ENCODE results near the gene CLEC18C. TPM values are rescaled to one million over a fixed set of nuclear protein-coding genes. Genes with fewer than 3 reads are reported as not detected.
"Not testable (repeated sequence)": the region's sequence is repeated elsewhere in the genome, so short reads cannot be mapped to it uniquely, and the experiment has no call there.

CLEC18C gene
- polyA plus RNA-seq, 1 experiment: 0.05 TPM

DNA sequence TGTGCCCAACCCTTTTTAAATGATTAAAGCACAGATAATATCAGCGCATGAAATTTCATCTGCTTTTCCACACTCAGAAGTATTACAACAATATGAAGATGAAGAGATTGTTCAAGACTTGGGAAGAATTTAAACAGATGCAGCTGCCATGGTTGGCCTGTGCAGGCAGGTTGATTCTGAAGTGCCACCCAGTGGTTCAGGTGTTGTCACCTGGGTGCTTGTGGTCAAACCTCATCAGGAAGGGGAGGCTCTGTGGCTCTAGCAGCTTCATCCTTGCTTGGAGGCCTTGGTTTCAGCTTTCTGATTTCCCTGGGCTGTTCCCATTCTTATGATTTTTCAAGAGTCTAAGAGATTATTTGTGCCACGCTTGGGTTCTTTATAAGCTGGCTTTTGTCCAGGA, 22.2 kb upstream of the CLEC18C start:
- POLR2A ChIA-PET: no interaction called here

DNA sequence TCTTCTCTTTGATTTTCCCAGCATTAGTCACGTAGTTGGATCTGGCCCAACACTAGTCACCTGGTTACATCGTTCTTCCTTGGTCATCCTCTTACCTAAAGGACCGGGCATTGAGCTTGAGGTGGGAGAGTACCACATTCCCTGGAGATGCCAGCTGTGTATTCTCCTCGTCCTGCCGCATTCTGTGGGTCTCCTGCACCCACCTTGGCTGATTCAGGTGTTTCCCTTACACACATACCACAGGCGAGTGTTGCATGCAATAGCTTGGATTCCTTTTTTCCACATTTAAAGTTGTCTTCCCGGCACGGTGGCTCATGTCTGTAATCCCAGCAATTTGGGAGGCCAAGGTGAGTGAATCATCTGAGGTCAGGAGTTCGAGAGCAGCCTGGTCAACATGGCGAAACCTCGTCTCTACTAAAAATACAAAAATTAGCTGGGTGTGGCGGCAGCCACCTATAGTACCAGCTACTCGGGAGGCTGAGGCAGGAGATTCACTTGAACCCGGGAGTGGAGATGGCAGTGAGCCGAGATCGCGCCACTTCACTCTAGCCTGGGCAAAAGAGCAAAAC, 21.6 kb upstream of the CLEC18C start:
- H3K36me3 ChIP-seq (ENCODE audit: control insufficient read depth, insufficient read depth, low read length): peaks cover 24% of the 10 kb centered on the region
- no peak overlapping the region for H3K4me3 ChIP-seq (ENCODE audit: low read depth, low read length)
- DNase-seq (ENCODE audit: low read depth): no peak
- ChIA-PET POLR2A (no interaction called here), CTCF (interaction anchor here (0.8 to 1.4 kb wide), 3 partner anchors 10 to 61 kb away, joined by 3 to 5 read pairs (median 3); no protein-coding TSS in a partner anchor)
- TF ChIP-seq, protein P1, sequence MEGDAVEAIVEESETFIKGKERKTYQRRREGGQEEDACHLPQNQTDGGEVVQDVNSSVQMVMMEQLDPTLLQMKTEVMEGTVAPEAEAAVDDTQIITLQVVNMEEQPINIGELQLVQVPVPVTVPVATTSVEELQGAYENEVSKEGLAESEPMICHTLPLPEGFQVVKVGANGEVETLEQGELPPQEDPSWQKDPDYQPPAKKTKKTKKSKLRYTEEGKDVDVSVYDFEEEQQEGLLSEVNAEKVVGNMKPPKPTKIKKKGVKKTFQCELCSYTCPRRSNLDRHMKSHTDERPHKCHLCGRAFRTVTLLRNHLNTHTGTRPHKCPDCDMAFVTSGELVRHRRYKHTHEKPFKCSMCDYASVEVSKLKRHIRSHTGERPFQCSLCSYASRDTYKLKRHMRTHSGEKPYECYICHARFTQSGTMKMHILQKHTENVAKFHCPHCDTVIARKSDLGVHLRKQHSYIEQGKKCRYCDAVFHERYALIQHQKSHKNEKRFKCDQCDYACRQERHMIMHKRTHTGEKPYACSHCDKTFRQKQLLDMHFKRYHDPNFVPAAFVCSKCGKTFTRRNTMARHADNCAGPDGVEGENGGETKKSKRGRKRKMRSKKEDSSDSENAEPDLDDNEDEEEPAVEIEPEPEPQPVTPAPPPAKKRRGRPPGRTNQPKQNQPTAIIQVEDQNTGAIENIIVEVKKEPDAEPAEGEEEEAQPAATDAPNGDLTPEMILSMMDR (IDR thresholded peaks at IDR 0.05; ENCODE audit: insufficient read depth, low read depth, low read length): no peak
- H3K27me3 ChIP-seq (ENCODE audit: control insufficient read depth, insufficient read depth, low read length): no peaks in the 10 kb centered on the region

More for the DNA sequence above, 22.2 kb upstream of the CLEC18C start:
- peaks cover 19% of the 10 kb centered on the region for H3K36me3 ChIP-seq (ENCODE audit: control insufficient read depth, insufficient read depth, low read length)
- CTCF ChIA-PET: interaction anchor here (1.3 to 1.4 kb wide), 2 partner anchors 11 to 13 kb away, joined by 3 to 5 read pairs; no protein-coding TSS in a partner anchor
- TF ChIP-seq, protein P1 (IDR thresholded peaks at IDR 0.05; ENCODE audit: insufficient read depth, low read depth, low read length): no peak
- DNase-seq (ENCODE audit: low read depth): no peak
- no peaks in the 10 kb centered on the region for H3K27me3 ChIP-seq (ENCODE audit: control insufficient read depth, insufficient read depth, low read length)
- no peak overlapping the region for H3K4me3 ChIP-seq (ENCODE audit: low read depth, low read length)

DNA sequence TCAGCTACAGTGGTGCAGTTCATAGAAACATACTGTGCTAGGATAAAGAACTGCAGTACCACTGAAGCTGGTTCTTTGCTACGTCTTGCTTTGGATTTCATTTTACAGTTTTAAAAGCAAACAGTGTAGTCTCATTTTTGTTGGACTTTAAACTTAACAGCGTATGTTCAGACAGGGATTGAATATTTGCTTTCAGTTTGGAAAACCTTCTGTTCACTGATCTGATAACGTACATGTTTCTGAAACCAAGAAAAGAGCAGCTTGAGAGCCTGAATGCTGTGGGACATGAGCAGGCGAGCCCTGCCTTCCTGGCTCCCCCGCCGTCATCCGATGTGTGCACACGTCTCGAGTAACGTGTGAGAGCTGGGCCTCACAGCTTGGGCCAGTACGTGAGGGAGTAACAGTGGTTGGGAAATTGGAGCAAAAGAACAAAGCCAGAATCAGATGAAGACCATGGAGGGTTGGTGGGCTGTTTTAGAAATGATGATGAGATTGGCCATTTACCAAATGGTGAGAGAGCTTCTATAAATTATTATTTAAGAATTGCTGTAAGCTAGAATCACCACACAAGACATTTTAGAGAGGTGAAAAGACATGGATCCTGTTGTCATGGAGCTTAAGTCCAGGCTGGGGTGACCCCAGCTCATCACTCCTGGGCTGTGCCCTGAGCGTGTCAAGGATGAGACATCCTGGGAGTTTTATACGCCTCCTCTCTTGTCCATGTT, 20.8 kb upstream of the CLEC18C start:
- ChIA-PET CTCF (interaction anchor here (0.8 to 1.4 kb wide), 4 partner anchors 9 to 61 kb away, joined by 3 to 5 read pairs (median 4); no protein-coding TSS in a partner anchor), POLR2A (no interaction called here)
- TF ChIP-seq, protein P1 (IDR thresholded peaks at IDR 0.05; ENCODE audit: insufficient read depth, low read depth, low read length): no peak
- no peak overlapping the region for H3K4me3 ChIP-seq (ENCODE audit: low read depth, low read length)
- DNase-seq (ENCODE audit: low read depth): no peak
- peaks cover 30% of the 10 kb centered on the region for H3K36me3 ChIP-seq (ENCODE audit: control insufficient read depth, insufficient read depth, low read length)
- no peaks in the 10 kb centered on the region for H3K27me3 ChIP-seq (ENCODE audit: control insufficient read depth, insufficient read depth, low read length)

DNA sequence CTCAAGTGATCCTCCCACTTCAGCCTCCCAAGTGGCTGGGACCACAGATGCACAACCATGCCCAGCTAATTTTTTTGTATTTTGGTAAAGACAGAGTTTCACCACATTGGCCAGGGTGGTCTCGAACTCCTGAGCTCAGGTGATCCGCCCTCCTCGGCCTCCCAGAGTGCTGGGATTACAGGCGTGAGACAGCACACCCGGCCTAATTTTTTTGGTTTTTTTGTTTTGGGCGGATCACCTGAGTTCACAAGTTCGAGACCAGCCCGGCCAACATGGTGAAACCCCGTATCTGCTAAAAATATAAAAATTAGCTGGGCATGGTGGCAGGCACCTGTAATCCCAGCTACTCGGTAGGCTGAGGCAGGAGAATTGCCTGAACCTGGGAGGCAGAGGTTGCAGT, 18.9 kb upstream of the CLEC18C start:
- H3K4me3 ChIP-seq (ENCODE audit: low read depth, low read length); POLR2A ChIA-PET; DNase-seq (ENCODE audit: low read depth); H3K27me3 ChIP-seq (ENCODE audit: control insufficient read depth, insufficient read depth, low read length): not testable (repeated sequence)
- peaks cover 41% of the 10 kb centered on the region for H3K36me3 ChIP-seq (ENCODE audit: control insufficient read depth, insufficient read depth, low read length)
- CTCF ChIA-PET: interaction anchor here (0.8 to 2.1 kb wide), 2 partner anchors 10 to 419 kb away, joined by 3 to 11 read pairs; no protein-coding TSS in a partner anchor

DNA sequence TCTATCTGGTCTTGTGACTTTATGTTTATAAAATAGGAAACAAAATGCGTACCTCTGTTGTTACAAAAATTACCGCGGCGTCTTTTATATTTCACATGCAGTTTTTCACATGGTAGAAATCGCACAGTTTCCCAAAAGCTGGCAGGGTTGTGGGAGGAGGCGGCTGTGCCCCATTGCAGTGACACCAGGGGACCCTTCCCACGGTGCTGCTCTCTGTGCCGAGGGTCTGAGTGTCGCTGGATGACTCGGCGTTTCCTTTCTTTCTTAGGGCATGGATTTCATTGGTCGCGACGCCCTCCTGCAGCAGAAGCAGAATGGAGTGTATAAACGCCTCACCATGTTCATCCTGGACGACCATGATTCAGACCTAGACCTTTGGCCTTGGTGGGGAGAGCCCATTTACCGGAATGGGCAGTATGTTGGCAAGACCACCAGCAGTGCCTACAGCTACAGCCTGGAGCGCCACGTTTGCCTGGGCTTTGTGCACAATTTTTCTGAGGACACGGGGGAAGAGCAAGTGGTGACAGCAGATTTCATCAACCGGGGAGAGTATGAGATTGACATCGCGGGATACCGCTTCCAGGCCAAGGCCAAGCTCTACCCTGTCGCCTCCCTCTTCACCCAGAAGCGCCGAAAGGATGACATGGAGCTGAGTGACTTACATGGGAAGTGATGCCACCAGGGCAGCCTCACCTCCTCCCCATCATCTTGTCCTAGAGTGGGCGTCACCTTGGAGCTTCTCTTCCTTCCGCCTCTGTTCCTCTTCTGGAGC, 17.2 kb upstream of the CLEC18C start:
- Histone ChIP-seq H3K27me3 (ENCODE audit: control insufficient read depth, insufficient read depth, low read length) (no peaks in the 10 kb centered on the region), H3K36me3 (ENCODE audit: control insufficient read depth, insufficient read depth, low read length) (peaks cover 48% of the 10 kb centered on the region), H3K4me3 (ENCODE audit: low read depth, low read length) (no peak overlapping the region)
- no peak for DNase-seq (ENCODE audit: low read depth)
- POLR2A ChIA-PET: no interaction called here
- TF ChIP-seq, protein P1 (IDR thresholded peaks at IDR 0.05; ENCODE audit: insufficient read depth, low read depth, low read length): no peak
- CTCF ChIA-PET: interaction anchor here (1.0 to 1.1 kb wide), 2 partner anchors 8 to 96 kb away, joined by 4 to 5 read pairs; no protein-coding TSS in a partner anchor

Data from BJ (cell line).